DND-41 (cell line): Measurements from ENCODE around the gene ZBED4.
"Not testable (repeated sequence)": the region's sequence is repeated elsewhere in the genome, so short reads cannot be mapped to it uniquely, and the experiment has no call there.

Source experiments
- ATAC-seq: fragments of 200-7000 bp; cut with Tn5 transposase; 3 replicates; pipeline ENCODE4 v1.9.1; 2021; ENCODE audit warnings: low read depth; ENCODE audit not compliant: insufficient read depth
- DNase-seq: peaks from one replicate; pipeline ENCODE4 v3.0.0-alpha.2; 2020
- H2AFZ ChIP-seq: 2 replicates; pipeline ENCODE4 v1.6.0; 2012; ENCODE audit warnings: low read depth, low read length
- H3K27ac ChIP-seq: 2 replicates; pipeline ENCODE4 v1.5.1; 2012; ENCODE audit warnings: low read length, inconsistent platforms
- H3K27me3 ChIP-seq: fragments of 200-600 bp; sonication (generic); 2 replicates; pipeline ENCODE4 v1.6.0; 2012; ENCODE audit warnings: low read length, mild to moderate bottlenecking, inconsistent platforms; ENCODE audit not compliant: insufficient read depth, poor library complexity
- H3K36me3 ChIP-seq: 2 replicates; pipeline ENCODE4 v1.5.1; 2012; ENCODE audit warnings: low read length, inconsistent platforms; ENCODE audit not compliant: insufficient read depth
- H3K4me1 ChIP-seq: 2 replicates; pipeline ENCODE4 v1.5.1; 2012; ENCODE audit warnings: mild to moderate bottlenecking, low read length; ENCODE audit not compliant: insufficient read depth
- H3K4me2 ChIP-seq: 2 replicates; pipeline ENCODE4 v1.6.0; 2012; ENCODE audit warnings: mild to moderate bottlenecking, moderate library complexity, low read length, inconsistent platforms; ENCODE audit not compliant: insufficient read depth
- H3K4me3 ChIP-seq, 2 experiments: fragments of 200-600 bp in 1 of 2; shearing (Covaris generic) in 1 of 2; 2 replicates each; pipeline ENCODE4 v1.5.1; 2012 to 2016; ENCODE audit warnings: inconsistent platforms in 2 of 2, low read length in 2 of 2, mild to moderate bottlenecking in 2 of 2, low read depth in 1 of 2, moderate library complexity in 1 of 2
- H3K79me2 ChIP-seq: 2 replicates; pipeline ENCODE4 v1.6.0; 2012; ENCODE audit warnings: low read length, inconsistent platforms; ENCODE audit not compliant: insufficient read depth
- H3K9ac ChIP-seq: 2 replicates; pipeline ENCODE4 v1.6.0; 2012; ENCODE audit warnings: low read depth, mild to moderate bottlenecking, inconsistent platforms, low read length, moderate library complexity
- H3K9me3 ChIP-seq: 2 replicates; pipeline ENCODE4 v1.5.1; 2012; ENCODE audit warnings: low read length, moderate library complexity, mild to moderate bottlenecking, inconsistent platforms; ENCODE audit not compliant: insufficient read depth, severe bottlenecking
- H4K20me1 ChIP-seq: 2 replicates; pipeline ENCODE4 v1.6.0; 2012; ENCODE audit warnings: low read length; ENCODE audit not compliant: insufficient read depth
- CTCF ChIP-seq: IDR thresholded peaks from 2 replicates; pipeline ENCODE4 v1.5.1; 2012; ENCODE audit warnings: borderline replicate concordance, low read length, moderate library complexity, mild to moderate bottlenecking; ENCODE audit not compliant: poor library complexity, severe bottlenecking; ENCODE audit errors: extremely low read depth
- EZH2 ChIP-seq: IDR thresholded peaks from 3 replicates; pipeline ENCODE4 v1.6.1; 2012; ENCODE audit warnings: borderline replicate concordance, low read depth, mild to moderate bottlenecking, moderate library complexity, low read length, inconsistent platforms; ENCODE audit not compliant: severe bottlenecking

Gene ZBED4

DNA sequence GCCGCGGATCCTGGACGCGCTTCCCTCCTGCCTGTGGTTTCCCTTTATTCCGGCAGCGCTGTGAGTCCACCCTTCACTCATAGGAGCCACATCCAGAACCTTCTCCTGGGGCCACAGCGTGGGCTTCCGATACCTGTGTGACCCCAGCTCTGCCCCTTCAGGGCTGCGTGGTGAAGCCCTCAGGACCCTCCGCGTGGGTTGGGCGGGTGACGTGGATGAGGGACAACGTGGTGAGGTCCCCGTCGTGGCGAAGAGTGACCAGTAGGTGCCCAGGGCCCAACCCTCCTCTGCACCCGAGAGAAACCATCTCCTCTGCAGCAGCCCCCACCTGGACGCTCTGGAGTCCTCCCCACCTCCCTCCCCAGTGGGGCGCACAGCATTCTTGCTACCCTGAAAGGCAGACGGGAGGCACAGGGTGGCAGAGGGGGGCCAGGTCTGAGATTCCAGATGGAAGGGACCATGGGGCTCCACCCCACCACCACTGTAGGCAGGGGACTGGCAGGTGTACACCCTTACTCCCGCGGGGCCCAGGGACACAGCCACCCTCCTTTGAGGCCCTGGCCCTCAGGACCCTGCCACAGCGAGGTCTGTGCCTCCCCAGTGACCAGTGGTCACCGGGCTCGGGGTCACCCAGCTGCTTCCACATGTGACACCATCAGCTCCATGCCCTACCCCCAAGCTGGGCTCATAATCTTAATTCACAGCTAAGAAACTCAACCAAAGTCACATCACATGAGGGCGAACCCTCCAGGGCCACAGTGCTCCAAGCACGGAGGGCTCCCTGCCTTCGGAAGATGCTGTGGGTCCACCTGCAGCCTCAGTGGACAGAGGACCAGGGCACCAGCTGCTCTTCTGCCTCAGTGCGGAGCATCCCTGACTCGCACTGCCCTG is 3.4 kb upstream of the ZBED4 start:
- Histone ChIP-seq H3K27ac (no peak overlapping the region), H3K4me1 (peaks cover 16% of the 10 kb centered on the region), H3K79me2 (peaks cover 13% of the 10 kb centered on the region), H4K20me1 (peaks cover 10% of the 10 kb centered on the region), H3K9ac (no peak overlapping the region), H3K27me3 (no peaks in the 10 kb centered on the region), H2AFZ (no peak overlapping the region), H3K36me3 (peaks cover 1% of the 10 kb centered on the region; the same call in 1 of the 2 replicates), H3K4me3 (no peak overlapping the region), H3K9me3 (no peaks in the 10 kb centered on the region), H3K4me2 (no peak overlapping the region)
- no peak for DNase-seq
- TF ChIP-seq CTCF = no peak
- TF ChIP-seq EZH2 = no peak
- ATAC-seq = no peak

DNA sequence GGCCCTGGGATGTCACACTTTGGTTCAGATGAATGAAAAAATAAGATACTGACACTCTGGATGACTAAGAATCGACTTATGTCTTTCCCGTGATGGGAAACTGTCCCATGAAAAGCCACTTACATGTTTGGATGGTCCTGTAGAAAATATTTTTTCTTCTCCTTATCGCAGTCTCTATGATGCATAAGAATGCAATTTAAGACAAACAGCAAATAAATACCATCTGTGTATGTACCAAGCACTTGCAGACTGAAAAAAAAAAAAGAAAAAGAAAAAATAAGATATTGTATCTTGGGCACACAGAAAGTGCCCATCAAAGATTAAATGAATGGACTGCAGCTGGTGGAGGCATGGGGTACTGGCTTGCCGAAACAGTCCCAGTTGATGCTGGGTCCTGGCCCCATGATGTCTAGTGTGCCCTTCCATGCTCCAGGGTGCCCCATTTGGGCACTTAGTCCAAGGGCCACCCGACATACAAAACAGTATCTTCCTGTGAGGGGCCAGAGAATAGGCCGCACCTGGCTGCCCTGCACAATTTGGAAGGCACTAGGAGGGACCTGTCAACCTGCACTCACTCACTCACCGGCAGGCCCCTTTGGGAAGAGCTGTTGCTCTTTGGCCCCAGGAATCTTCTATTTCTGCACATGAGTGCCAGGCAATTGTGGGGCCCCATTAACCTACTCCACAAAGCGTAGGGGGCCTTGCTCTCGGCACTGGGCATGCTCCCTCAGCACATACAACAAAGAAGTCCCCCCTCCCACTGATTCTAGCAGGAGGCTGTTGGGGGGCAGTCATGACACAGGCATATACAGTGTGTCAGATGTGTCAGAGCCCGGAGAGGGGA is 2.5 kb upstream of the ZBED4 start:
- Histone ChIP-seq H3K27me3 (no peaks in the 10 kb centered on the region), H4K20me1 (peaks cover 19% of the 10 kb centered on the region), H3K9me3 (no peaks in the 10 kb centered on the region), H3K9ac (no peak overlapping the region), H3K27ac (no peak overlapping the region), H3K36me3 (peaks cover 7% of the 10 kb centered on the region; the same call in 1 of the 2 replicates), H3K4me1 (peaks cover 25% of the 10 kb centered on the region), H3K4me2 (no peak overlapping the region), H3K79me2 (peaks cover 22% of the 10 kb centered on the region), H2AFZ (no peak overlapping the region), H3K4me3 (no peak overlapping the region)
- DNase-seq (no peak), ATAC-seq (no peak)
- TF ChIP-seq EZH2 (no peak), CTCF (no peak)

DNA sequence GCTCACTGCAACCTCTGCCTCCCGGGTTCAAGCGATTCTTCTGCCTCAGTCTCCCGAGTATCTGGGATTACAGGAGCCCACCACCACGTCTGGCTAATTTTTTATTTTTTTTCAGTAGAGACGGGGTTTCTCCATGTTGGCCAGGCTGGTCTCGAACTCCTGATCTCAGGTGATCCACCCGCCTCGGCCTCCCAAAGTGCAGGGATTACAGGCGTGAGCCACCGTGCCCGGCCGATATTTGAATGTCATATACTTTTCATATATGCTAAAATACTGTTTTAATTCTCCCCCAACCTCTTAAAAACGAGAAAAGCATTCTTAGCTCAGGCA is 1.1 kb upstream of the ZBED4 start:
- peaks cover 31% of the 10 kb centered on the region for H4K20me1 ChIP-seq
- not testable (repeated sequence) for H3K9me3 ChIP-seq, H3K27me3 ChIP-seq, DNase-seq, ATAC-seq
- H2AFZ ChIP-seq = peak overlapping the region; percentile 78; the same call in 1 of the 2 replicates
- H3K4me3 ChIP-seq = peak overlapping the region in 1 of 2 experiments; percentile 61; a peak in 2 of 4 replicates
- peak overlapping the region; percentile 96 for H3K9ac ChIP-seq
- peak overlapping the region; percentile 96 for H3K27ac ChIP-seq
- H3K4me2 ChIP-seq = peak overlapping the region; percentile 79
- peaks cover 33% of the 10 kb centered on the region for H3K4me1 ChIP-seq
- peaks cover 17% of the 10 kb centered on the region; the same call in 1 of the 2 replicates for H3K36me3 ChIP-seq
- peaks cover 34% of the 10 kb centered on the region for H3K79me2 ChIP-seq
